Forelimb muscle (tissue), 1 donor: ENCODE results near the gene ACACB. TPM values are rescaled to one million over a fixed set of nuclear protein-coding genes. Genes with fewer than 3 reads are reported as not detected.
A peak's percentile ranks its signal among the peaks of the same experiment; 100 is the strongest.

Experiments
- DNase-seq: peaks from one replicate; pipeline ENCODE4 v3.0.0-alpha.2; 2013; ENCODE audit warnings: low read depth
- polyA plus RNA-seq: library from polyadenylated mRNA; unstranded; fragments of 120-200 nt; gene quantifications from one replicate; pipeline ENCODE4 v1.2.1, GENCODE V29; 2013; ENCODE audit not compliant: insufficient read length

ACACB gene
- polyA plus RNA-seq, 1 donor = 7.3 TPM

DNA sequence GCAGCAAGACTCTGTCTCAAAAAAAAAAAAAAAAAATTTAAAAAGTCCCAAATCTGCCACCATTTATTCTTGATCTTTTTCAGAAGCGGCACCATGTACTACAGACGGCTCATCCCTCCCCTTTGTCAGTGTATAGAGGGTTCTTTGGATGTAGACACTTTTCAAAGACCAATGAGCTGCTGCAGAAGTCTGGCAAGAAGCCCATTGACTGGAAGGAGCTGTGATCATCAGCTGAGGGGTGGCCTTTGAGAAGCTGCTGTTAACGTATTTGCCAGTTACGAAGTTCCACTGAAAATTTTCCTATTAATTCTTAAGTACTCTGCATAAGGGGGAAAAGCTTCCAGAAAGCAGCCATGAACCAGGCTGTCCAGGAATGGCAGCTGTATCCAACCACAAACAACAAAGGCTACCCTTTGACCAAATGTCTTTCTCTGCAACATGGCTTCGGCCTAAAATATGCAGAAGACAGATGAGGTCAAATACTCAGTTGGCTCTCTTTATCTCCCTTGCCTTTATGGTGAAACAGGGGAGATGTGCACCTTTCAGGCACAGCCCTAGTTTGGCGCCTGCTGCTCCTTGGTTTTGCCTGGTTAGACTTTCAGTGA lies 6.5 kb upstream of the ACACB start:
- no peak for DNase-seq

- DNase-seq = no peak
Observed at GRCh38 chr12:109110988-109111495, 5.3 kb upstream of the ACACB start.

- no peak for DNase-seq
Observed at GRCh38 chr12:109112720-109113465, 3.5 kb upstream of the ACACB start.

- DNase-seq = no peak
Observed at GRCh38 chr12:109113661-109114321, 2.6 kb upstream of the ACACB start.

- no peak for DNase-seq
Observed at GRCh38 chr12:109114644-109115043, 1.7 kb upstream of the ACACB start.

DNA sequence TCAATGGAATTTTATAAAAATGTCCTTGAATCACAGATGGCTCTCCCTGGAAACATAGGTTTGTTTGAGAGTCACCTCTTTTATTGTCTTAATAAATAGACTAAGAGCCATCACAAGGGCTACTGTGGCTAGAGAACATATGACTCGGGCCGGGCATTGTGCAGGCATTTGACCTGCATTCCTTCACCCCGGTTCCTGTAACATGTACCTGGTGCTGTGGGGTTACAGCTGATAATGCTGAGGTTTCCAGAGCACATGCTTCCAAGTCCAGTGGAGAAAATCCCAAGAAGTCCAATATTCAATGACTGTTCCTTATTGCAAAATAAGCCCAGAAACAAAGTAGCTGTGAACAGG lies 1.0 kb upstream of the ACACB start:
- no peak for DNase-seq

DNA sequence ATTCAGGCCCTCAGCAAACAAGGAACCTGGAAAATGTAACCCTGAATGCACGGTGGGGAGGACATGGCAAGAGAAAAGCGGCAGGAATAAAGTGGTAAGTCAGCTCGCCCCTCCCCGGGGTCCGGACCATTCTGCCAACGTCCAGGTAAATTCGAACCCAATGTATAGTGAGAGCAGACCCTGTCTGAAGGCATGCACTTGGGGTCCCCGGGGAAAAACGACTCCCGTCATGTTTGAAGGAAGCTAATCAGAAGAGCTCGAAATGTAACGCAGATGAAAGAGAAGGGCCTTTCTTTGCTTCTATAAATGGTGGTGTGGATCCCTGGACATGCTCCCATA lies 193 bp downstream of the ACACB start:
- no peak for DNase-seq

- no peak for DNase-seq
Observed at GRCh38 chr12:109120095-109120494, 3.7 kb downstream of the ACACB start.

DNA sequence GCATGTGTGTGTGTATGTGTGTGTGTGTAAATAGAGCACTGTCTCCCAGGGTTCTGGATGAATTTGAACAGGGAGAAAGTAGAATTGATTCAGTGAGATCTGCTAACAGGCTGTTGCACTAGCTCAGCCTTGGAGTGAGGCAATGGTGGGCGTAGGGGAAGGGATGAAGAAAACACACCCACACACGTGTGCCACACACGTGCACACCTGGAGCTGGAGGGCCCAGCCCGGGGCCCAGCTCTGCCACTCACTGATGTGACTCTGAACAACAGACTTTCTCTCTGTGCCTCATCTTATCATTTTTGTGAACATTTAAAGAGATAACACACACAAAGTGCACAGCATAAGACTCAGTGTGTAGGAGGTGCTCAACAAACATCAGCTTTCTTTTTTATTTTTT lies 4.2 kb downstream of the ACACB start:
- DNase-seq = no peak

- no peak for DNase-seq
Observed at GRCh38 chr12:109121346-109121880, 5.0 kb downstream of the ACACB start.

GRCh38 chr12:109124878-109125648 lies 8.7 kb downstream of the ACACB start:
- DNase-seq = no peak

GRCh38 chr12:109125791-109126190 lies 9.4 kb downstream of the ACACB start:
- DNase-seq = no peak

- peak; percentile 58 for DNase-seq
Observed at GRCh38 chr12:109126784-109127183, 10.4 kb downstream of the ACACB start.

DNA sequence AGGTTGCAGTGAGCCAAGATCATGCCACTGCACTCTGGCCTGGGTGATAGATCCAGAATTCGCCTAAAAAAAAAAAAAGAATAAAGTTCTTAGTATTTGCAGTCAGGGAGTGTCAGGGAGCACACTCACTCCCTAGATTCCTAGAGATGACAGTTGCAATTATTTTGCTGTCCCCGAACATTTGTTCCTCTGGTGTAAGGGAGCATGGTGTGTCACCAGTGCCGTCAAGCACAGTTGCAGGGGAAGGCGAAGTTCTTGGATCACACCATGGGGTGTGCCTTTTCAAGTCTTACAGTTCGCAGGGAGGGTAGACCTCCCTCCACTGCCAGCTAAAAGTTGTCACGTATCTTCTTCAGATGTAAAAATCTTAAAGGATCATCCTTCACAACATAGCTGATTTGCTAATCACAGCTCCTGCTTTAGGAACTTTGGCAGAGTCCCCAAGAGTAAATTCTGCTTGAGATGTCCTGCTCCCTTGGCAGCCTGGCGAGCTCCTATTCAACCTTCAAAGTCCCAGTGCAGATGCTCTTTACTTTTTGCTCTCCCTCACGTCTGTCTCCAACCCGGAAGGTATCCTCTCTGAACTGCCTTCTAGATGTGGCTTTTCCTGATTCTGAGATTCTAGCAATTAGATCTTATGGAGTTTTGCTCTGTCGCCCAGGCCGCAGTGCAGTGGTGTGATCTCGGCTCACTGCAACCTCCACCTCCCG lies 11.3 kb downstream of the ACACB start:
- no peak for DNase-seq

DNA sequence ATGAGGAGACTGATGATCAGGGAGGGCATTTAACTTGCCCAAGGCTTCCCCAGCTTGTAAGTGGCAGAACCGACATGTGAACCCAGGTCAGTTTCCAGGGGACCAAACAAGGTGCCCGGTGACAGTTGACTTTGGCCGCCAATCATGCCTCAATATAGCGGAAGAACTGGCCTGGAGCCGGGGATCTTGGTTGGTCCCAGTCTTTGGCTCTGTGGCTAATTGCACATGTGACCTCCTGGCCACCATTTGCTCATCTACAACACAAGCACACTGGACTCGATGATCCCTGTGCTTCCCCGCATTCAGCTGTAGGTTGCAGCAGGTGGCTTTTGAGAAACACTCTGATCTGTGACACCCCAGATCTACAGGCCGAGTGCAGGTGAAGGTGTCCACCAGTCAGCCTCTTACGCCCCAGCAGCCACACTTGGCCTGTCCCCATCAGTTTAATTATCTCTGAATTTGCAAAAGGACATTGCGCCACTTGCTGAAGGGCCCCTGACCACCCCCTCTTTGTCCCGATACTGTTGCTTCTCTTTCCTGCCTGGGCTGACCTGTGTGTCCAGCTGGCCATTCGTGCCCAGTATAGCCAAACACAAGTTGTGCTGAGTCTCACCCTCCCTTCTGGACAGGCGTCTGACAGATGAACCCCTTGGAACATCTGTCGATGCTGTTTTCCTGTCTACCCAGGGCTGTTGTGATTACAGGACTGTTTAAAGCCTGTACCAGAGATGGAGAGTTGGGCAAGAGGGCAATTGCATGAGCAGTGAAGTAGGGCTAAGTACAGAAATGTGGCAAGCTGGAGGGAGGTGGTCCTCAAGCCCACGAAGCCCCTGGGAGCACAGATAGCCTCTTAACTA lies 14.1 kb downstream of the ACACB start:
- no peak for DNase-seq

DNA sequence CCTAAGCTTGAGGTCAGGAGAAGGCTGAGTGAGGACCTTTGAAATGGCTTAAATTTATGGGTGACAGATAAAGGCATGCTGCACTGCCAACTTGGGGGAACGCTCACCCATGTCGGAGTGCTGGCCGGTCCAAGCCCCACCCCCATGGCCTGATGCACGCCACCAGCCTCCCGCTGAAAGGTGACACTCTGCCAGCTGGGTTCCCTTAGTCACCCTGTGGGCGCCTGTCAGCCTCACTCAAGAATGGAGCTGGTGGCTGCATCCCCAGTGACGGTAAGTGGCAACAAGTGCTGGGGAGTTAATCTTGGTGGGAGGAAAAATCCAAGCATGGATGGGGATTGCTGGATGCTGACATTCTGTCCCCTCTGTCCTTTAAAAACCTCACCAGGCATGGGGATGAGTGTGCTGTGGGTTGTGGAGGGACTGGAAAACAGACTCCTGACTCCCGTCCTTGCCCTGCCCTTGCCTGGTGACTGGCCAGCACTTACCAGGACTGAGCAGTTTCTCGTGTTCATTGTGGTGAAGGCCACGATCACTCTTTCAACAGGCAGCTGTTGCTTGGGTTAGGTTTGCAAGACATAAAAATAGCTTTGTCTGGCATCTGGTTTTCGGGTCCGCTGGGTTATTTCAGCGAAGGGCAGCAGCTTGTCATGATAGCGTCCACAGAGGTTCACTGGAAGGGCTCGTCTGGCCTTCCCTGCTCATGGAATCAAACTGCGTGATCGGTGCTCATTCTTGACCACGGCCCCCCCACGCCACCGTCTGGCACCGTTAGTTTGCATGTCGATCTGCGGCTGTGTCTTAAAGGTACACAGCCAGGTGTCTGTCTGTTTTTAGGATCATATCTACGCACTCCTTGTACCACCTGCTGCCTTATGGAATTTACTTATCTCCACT lies 15.0 kb downstream of the ACACB start:
- DNase-seq = no peak

GRCh38 chr12:109134186-109134917 lies 18.0 kb downstream of the ACACB start:
- DNase-seq = no peak

- DNase-seq = no peak
Observed at GRCh38 chr12:109137055-109137454, 20.7 kb downstream of the ACACB start.

DNA sequence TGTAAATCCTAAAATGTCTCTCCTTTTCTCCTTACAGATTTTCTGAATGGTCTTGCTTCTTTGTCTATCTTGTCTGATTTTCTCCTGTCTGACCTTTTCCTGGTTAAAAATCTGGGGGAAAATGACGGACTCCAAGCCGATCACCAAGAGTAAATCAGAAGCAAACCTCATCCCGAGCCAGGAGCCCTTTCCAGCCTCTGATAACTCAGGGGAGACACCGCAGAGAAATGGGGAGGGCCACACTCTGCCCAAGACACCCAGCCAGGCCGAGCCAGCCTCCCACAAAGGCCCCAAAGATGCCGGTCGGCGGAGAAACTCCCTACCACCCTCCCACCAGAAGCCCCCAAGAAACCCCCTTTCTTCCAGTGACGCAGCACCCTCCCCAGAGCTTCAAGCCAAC lies 23.0 kb downstream of the ACACB start:
- DNase-seq = no peak
